KBM-7 (cell line): Measurements from ENCODE around the gene TMEM185B.
"Not testable (repeated sequence)": the region's sequence is repeated elsewhere in the genome, so short reads cannot be mapped to it uniquely, and the experiment has no call there.

Experiments
- DNase-seq: peaks from one replicate; pipeline ENCODE4 v3.0.0-alpha.2; 2015
- in situ Hi-C: fragments of 300-500 bp; cut with MboI; formaldehyde crosslinking; loops from 2 replicates; pipeline ENCODE4 v1.14.3; 2020; ENCODE audit warnings: low sequenced_read_pairs, low pct_unique_long_range_greater_than_20kb, mixed read lengths

Gene TMEM185B

DNA sequence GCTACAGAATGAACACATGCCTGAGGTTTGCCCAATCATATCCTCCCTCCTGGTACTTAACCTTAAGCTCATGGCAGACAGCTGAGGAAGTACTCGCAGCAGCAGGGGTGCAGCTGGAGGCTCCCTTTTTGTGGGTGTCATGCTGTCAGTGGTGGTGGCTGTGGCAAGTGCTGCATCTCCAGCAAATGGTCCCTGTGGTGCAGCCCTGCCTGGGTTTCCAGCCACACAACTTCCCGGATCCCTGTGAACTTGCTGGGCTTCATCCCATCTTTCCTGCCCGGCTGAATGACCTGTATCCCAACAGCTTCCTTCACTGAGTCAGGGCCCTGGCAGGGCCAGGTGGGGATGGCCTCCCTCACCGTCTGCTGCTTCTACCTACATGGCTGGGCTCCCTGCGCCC, 5.0 kb downstream of the TMEM185B start:
- in situ Hi-C loops, result no loop called here
- DNase-seq, result no peak

DNA sequence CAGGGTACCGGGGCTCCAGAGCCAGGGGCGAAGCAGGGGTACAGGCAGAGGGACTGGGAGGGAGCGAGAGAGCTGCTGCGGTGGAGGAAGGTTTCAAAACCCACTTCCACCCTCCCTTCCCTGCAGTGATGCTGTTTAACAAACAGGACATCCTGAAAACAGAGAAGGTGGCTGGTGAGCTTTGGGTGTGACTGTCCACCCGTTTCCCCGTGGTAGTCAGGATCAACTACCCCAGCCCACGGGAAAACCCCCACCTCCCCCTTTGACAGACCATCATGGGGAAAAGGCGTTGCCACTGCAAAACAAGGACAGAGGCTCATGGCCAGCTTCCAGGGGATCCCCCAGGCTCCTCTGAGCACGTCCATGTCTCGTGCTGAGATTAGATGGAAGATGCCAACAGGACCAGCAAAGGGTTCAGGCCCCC, 12.9 kb downstream of the TMEM185B start:
- in situ Hi-C loops, result no loop called here
- DNase-seq, result no peak

DNA sequence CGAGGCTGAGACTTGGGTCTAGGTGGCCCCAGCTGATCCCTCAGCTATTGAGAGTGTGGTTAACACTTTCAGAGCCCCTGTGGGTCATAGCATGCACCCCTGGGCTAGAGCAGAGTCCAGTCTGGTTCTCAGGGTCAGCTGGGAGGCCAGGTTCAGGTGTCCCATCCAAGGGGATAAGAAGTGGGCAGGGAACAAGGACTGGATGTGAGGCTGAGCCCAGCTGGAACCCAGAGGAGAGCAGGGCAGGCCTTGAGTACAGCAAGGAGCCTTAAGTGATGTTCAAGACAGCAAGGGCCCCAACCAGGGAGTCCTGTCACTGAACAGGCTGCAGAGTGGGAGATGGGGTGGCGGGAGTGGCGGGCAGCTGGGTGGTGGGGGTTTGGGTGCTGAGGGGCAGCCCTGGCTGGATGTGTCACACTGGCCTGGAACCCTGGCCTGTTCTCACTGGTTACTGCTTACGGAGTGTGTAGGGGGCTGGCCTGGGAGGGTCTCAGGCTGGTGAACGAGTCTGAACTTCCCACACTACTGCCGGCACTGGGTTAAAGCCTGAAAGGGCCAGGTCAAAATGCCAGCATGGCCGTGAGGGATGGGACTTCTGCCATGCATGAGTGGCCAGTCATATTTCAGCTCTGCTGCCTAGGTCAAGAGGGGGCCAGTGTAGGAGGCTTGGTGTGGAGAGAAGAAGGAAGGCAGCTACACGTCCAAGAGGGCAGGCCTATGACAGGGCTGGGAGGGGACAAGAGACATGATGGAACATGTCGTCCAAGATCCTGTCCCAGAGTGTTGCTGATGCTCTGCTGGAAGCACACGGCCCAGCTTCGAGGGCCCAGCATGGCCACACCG, 13.6 kb downstream of the TMEM185B start:
- in situ Hi-C loops, result no loop called here
- no peak for DNase-seq

DNA sequence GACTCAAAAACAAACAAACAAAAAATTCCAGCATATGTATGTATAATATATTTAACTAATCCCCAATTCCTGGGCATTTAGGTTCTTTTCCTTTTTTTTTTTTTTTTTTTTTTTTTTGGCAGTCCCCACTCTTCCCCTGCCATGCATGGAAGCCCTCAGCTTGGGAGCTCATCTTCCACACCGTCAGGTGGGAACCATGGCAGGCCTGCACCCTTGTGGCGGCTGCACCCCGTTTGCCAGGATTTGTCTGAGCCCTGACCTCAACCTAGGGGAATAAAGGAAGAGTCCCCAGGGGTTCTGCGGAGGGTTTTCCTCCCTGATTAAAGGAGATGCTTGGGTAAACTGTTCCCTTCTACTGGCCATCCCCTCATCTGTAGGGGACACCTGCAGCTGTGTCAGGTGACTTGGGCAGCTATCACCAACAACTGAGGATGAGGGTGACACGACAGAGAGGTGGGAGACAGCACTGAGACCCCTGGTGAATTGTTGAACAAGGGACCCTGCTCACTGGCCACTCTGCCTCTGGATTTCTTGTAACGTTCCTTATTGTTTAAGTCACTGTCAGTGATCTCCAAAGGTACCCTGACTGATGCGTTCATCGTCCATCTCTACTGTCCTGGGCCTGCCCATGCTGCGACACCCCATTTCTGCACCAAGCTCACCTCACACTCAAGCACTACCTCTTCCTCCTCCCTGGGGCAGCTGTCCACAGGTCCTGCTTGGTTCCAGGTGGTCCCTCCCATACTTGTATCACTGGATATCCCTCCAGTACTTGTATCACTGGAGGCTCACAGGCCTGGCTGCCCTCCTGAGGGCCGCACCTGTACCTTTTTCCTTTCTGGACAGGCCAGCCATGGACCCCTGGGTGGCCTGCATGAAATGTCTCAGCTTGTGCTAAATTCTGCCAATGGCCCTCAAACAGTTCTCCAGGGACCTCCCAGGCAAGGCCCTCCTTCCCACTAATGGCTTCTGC, 14.5 kb downstream of the TMEM185B start:
- DNase-seq, result no peak
- in situ Hi-C loops, result no loop called here

GRCh38 chr2:120206022-120206581, 17.1 kb downstream of the TMEM185B start:
- in situ Hi-C loops, result no loop called here
- DNase-seq, result peak; percentile 22

- in situ Hi-C loops, result no loop called here
- DNase-seq, result no peak
Measured at GRCh38 chr2:120204945-120205670, 18.1 kb downstream of the TMEM185B start.

- DNase-seq, result no peak
- in situ Hi-C loops, result no loop called here
Measured at GRCh38 chr2:120204417-120204816, 18.8 kb downstream of the TMEM185B start.

- in situ Hi-C loops, result no loop called here
- no peak for DNase-seq
Measured at GRCh38 chr2:120204022-120204405, 19.2 kb downstream of the TMEM185B start.

DNA sequence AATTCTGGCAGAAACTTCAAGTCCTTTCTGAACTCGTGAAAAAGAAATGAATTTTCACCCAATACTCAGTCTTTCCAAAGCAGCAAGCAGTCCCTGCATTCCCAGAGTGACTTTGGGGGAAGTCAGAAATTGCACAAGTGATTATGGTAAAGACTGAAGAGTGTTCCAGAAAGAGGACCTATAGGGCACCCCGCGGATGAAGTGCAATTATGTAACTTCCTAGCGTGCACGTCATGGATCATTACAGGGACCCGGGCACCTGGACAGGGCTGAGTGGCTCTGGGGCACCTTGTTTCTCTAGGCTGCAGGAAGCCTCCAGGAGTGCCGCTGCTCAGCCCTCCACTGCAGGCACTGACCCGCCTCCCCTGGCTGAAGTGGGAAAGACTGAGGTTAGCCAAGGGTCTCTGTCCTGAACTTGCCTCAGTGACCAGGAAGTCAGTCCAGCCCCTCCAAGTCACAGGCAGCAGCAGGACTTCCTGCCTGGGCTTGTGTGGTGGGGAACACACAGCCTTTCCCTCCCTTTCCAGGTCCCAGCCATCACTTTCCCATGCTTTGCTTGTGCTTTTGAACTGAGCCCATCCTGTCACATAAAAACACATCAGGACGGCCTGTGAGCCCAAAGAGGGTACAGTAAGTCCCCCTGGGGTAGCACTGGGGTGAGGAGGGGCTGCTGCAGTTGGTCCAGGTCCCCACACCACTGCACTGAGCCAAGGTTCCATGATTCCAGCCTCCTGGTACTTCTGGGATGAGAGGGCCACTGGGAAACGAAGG, 19.8 kb downstream of the TMEM185B start:
- in situ Hi-C loops, result no loop called here
- DNase-seq, result no peak

DNA sequence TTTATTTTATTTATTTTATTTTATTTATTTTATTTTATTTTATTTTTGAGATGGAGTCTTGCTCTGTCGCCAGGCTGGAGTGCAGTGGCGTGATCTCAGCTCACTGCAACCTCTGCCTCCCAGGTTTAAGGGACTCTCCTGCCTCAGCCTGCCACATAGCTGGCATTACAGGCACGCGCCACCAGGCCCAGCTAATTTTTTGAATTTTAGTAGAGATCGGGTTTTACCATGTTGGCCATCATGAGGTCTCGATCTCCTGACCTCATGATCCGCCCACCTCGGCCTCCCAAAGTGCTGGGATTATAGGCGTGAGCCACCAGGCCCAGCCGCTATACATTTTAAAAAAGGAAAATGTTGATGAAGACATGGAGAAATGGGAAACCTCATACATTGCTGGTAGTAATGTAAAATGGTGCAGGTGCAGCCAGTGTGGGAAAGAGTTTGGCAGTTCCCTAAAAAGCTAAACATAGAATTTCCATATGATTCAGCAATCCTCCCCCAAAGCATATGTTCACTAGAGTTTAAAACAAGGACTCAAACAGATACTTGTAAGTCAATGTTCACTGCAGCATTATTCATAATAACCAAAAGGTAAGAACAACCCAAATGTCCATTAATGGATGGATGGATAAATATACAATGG, 23.3 kb downstream of the TMEM185B start:
- in situ Hi-C loops, DNase-seq: not testable (repeated sequence)

DNA sequence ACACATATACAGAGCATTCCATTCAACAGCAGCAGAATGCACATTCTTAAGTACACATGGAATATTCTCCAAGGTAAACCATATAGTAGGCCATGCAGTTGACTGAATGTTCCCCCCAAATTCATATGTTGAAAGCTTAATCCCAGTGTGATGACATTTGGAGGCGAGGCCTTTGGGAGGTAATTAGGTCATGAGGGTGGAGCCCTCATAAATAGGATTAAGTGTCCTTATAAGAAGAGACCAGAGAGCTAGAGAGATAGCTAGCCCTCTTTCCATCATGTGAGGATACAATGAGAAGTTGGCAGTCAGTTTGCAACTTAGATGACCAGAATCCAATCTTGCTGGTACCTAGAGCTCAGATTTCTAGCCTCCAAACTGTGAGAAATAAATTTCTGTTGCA, 27.6 kb downstream of the TMEM185B start:
- no peak for DNase-seq
- in situ Hi-C loops, result no loop called here

- DNase-seq, result no peak
- in situ Hi-C loops, result no loop called here
Measured at GRCh38 chr2:120192280-120192679, 30.9 kb downstream of the TMEM185B start.

DNA sequence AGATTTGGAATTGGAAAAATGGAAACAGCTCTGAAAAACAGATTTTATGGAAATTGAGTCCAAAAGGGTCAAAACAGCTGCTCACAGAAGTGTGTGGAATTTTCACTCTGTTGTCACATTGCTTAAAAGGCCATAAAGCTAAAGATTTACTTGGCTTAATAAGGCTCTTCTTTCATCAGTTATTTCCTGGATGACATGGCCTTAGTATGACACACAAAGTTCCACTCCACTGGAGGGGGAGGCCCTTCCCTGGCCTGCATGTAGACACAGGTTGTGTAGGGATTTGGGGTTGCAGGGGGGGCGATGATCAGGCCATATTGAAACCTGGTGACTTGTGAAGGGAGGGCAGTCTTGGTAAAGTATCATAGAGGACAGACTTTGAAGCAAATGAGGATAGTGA, 34.0 kb downstream of the TMEM185B start:
- in situ Hi-C loops, result no loop called here
- no peak for DNase-seq

DNA sequence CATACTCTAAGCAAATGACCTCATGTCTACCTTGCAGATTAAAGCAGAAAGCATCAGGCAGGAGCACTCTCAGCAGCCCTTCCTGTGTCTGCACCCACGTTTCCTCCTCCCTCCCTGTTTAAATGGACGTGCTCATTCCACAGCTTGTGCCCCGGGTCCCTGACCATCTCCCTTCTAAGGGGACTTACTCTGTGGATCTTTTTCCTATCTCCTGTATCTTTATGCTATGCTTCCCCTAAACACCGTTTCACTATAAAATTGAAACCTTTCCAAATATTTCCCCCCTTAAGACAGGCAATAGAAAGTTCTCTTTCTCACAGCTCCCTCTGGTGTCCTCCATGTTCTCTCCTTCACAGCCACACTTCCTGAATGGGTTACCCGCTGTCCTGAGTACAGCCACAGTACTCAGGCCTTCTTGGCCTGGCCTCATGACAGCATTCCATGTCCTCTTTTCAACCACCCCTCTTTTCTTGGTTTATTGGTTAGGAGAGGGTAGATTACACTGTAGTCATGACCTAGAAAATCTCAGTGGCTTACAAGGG, 41.1 kb downstream of the TMEM185B start:
- no peak for DNase-seq
- in situ Hi-C loops, result no loop called here

GRCh38 chr2:120180066-120180465, 43.1 kb downstream of the TMEM185B start:
- DNase-seq, result no peak
- in situ Hi-C loops, result no loop called here

DNA sequence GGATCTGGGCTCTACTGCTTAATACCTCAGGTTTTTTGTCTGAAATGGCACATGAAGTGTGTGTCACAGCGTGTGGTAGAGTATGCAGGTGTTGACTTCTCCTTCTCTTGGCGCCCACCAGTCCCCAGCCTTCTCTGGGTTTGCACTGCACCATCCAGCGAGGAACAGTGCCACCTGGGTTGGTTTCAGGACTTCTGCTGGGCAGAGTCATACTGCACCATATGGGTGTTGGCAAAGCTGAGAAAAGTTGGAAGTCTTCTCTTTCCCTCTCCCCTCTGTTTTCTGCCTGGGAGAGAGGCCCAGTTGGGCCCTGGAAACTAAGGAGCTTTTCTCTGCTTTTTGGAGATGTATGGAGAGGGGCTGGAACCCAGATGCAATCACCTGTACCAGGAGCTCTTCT, 43.8 kb downstream of the TMEM185B start:
- in situ Hi-C loops, result no loop called here
- DNase-seq, result no peak

- DNase-seq, result no peak
- in situ Hi-C loops, result no loop called here
Measured at GRCh38 chr2:120177973-120178372, 45.2 kb downstream of the TMEM185B start.
